ENCODE measurements around the gene DMXL1. TPM values are rescaled to one million over a fixed set of nuclear protein-coding genes. Genes with fewer than 3 reads are reported as not detected.

DMXL1 gene
- total and polyA plus RNA-seq, 8 donors: 37.5 to 48.3 (median 42.4) TPM

GRCh38 chr5:119055294-119055693, 15.6 kb upstream of the DMXL1 start:
- no peak for DNase-seq
- no peak for TF ChIP-seq CTCF (IDR thresholded peaks at IDR 0.05)

GRCh38 chr5:119058979-119059529, 11.8 kb upstream of the DMXL1 start:
- Histone ChIP-seq H3K36me3 (no peaks in the 10 kb centered on the region), H3K4me3 (no peak overlapping the region), H3K4me1 (peaks cover 0 to 5% of the 10 kb centered on the region in 2 donors), H3K9me3 (no peaks in the 10 kb centered on the region), H3K27ac (no peak overlapping the region), H3K27me3 (no peaks in the 10 kb centered on the region)
- intact Hi-C loops (cut with DNase I): no loop called here
- DNase-seq (no peak), ATAC-seq (no peak)
- TF ChIP-seq CTCF (IDR thresholded peaks at IDR 0.05): no peak

More at GRCh38 chr5:119055294-119055693, 15.6 kb upstream of the DMXL1 start:
- Histone ChIP-seq H3K27ac (no peak overlapping the region), H3K9me3 (no peaks in the 10 kb centered on the region), H3K4me3 (no peak overlapping the region), H3K4me1 (peaks cover 0 to 6% of the 10 kb centered on the region in 2 donors), H3K27me3 (no peaks in the 10 kb centered on the region), H3K36me3 (no peaks in the 10 kb centered on the region)
- intact Hi-C loops (cut with DNase I): no loop called here
- peak; percentile 43 for ATAC-seq

- H3K9me3 ChIP-seq: no peaks in the 10 kb centered on the region
- H3K27ac ChIP-seq: no peak overlapping the region
- no peak for TF ChIP-seq CTCF (IDR thresholded peaks at IDR 0.05)
- no peak overlapping the region for H3K4me3 ChIP-seq
- H3K4me1 ChIP-seq: peaks cover 0 to 5% of the 10 kb centered on the region in 2 donors
- H3K36me3 ChIP-seq: no peaks in the 10 kb centered on the region
- ATAC-seq (no peak), DNase-seq (no peak)
- intact Hi-C loops (cut with DNase I): no loop called here
- H3K27me3 ChIP-seq: no peaks in the 10 kb centered on the region
Measured at GRCh38 chr5:119059740-119060255, 11.1 kb upstream of the DMXL1 start.

- Histone ChIP-seq H3K36me3 (no peaks in the 10 kb centered on the region), H3K27me3 (no peaks in the 10 kb centered on the region), H3K4me3 (no peak overlapping the region), H3K27ac (no peak overlapping the region), H3K9me3 (no peaks in the 10 kb centered on the region), H3K4me1 (no peaks in the 10 kb centered on the region)
- ATAC-seq (peak; percentile 70), DNase-seq (no peak)
- no peak for TF ChIP-seq CTCF (IDR thresholded peaks at IDR 0.05)
- intact Hi-C loops (cut with DNase I): no loop called here
Measured at GRCh38 chr5:119063579-119064379, 7.1 kb upstream of the DMXL1 start.

- DNase-seq (no peak), ATAC-seq (no peak)
- no peak for TF ChIP-seq CTCF (IDR thresholded peaks at IDR 0.05)
- Histone ChIP-seq H3K27me3 (no peaks in the 10 kb centered on the region), H3K9me3 (no peaks in the 10 kb centered on the region), H3K27ac (no peak overlapping the region), H3K36me3 (no peaks in the 10 kb centered on the region), H3K4me1 (peaks cover 6 to 10% of the 10 kb centered on the region in 2 donors), H3K4me3 (no peak overlapping the region)
- intact Hi-C loops (cut with DNase I): no loop called here
Measured at GRCh38 chr5:119067450-119067849, 3.4 kb upstream of the DMXL1 start.
